PC-3 (cell line): Measurements from ENCODE around the gene SCFD1. TPM values are rescaled to one million over a fixed set of nuclear protein-coding genes. Genes with fewer than 3 reads are reported as not detected.

Source experiments
- ATAC-seq: fragments of 200-7000 bp; cut with Tn5 transposase; 2 replicates; pipeline ENCODE4 v1.9.1; 2020; ENCODE audit warnings: mild to moderate bottlenecking, moderate library complexity
- BruUV-seq: library from RNA; stranded (reverse); fragments of 400-500 nt; replicated peaks from 2 replicates; lab custom pipeline; 2021; lab: Mats Ljungman, UMichigan
- CTCF ChIA-PET: fragments of 300-600 bp; sonication (Branson Sonifier 250); formaldehyde crosslinking; loops from one replicate; lab custom pipeline; 2022; ENCODE audit warnings: antibody characterized with exemption; lab: Charles Lee
- POLR2A ChIA-PET: fragments of 300-600 bp; sonication (Branson Sonifier 250); formaldehyde crosslinking; loops from one replicate; lab custom pipeline; 2022; ENCODE audit warnings: antibody characterized with exemption; ENCODE audit not compliant: unreplicated experiment; lab: Charles Lee
- DNase-seq: peaks from one replicate; pipeline ENCODE4 v3.0.0-alpha.2; 2015
- H2AFZ ChIP-seq: fragments of 300-600 bp; sonication (generic); 2 replicates; pipeline ENCODE4 v1.6.0; 2016; ENCODE audit warnings: antibody characterized with exemption, low read length
- H3F3A ChIP-seq: fragments of 300-600 bp; sonication (generic); one replicate; pipeline ENCODE4 v1.6.0; 2017; ENCODE audit warnings: antibody characterized with exemption, low read length, control low read depth, mild to moderate bottlenecking; ENCODE audit not compliant: unreplicated experiment
- H3K27ac ChIP-seq: fragments of 300-600 bp; sonication (generic); 2 replicates; pipeline ENCODE4 v1.5.1; 2016; ENCODE audit warnings: mild to moderate bottlenecking, low read length
- H3K27me3 ChIP-seq: fragments of 300-600 bp; sonication (generic); 2 replicates; pipeline ENCODE4 v1.6.1; 2016; ENCODE audit warnings: low read length, mixed read lengths
- H3K36me3 ChIP-seq: fragments of 300-600 bp; sonication (generic); 2 replicates; pipeline ENCODE4 v1.6.1; 2016; ENCODE audit warnings: low read depth, mixed run types, low read length, mixed read lengths
- H3K4me1 ChIP-seq: fragments of 300-600 bp; sonication (generic); 2 replicates; pipeline ENCODE4 v1.5.1; 2016; ENCODE audit warnings: low read length; ENCODE audit not compliant: insufficient read depth
- H3K4me2 ChIP-seq: fragments of 300-600 bp; sonication (generic); 2 replicates; pipeline ENCODE4 v1.6.0; 2016; ENCODE audit warnings: low read length
- H3K4me3 ChIP-seq: fragments of 300-600 bp; sonication (generic); 2 replicates; pipeline ENCODE4 v1.5.1; 2016; ENCODE audit warnings: mild to moderate bottlenecking, low read length, mixed read lengths
- H3K79me2 ChIP-seq: fragments of 300-600 bp; sonication (generic); 2 replicates; pipeline ENCODE4 v1.6.1; 2017; ENCODE audit warnings: low read length, mixed read lengths
- H3K9ac ChIP-seq: fragments of 300-600 bp; sonication (generic); 2 replicates; pipeline ENCODE4 v1.6.0; 2016; ENCODE audit warnings: mild to moderate bottlenecking, low read length
- H3K9me2 ChIP-seq: fragments of 300-600 bp; sonication (generic); replicated peaks from 2 replicates; pipeline ENCODE4 v1.6.1; 2016; ENCODE audit warnings: mixed run types, low read length, mixed read lengths
- H3K9me3 ChIP-seq: fragments of 300-600 bp; sonication (generic); 2 replicates; pipeline ENCODE4 v1.6.1; 2016; ENCODE audit warnings: low read length, mixed read lengths
- H4K20me1 ChIP-seq: fragments of 300-600 bp; sonication (generic); 2 replicates; pipeline ENCODE4 v1.6.1; 2016; ENCODE audit warnings: low read length, mixed read lengths
- CTCF ChIP-seq: fragments of 300-600 bp; sonication (generic); conservative IDR thresholded peaks from 2 replicates; pipeline ENCODE4 v1.5.1; 2017; ENCODE audit warnings: antibody characterized with exemption, low read depth, mild to moderate bottlenecking, low read length
- EZH2 ChIP-seq: fragments of 300-600 bp; sonication (generic); IDR thresholded peaks from one replicate; pipeline ENCODE4 v1.6.1; 2017; ENCODE audit warnings: antibody characterized with exemption, mild to moderate bottlenecking, low read length; ENCODE audit not compliant: unreplicated experiment
- EZH2phosphoT487 ChIP-seq: fragments of 300-600 bp; sonication (generic); IDR thresholded peaks from 2 replicates; pipeline ENCODE4 v1.6.1; 2018; ENCODE audit warnings: mild to moderate bottlenecking, antibody characterized with exemption, low read length, borderline replicate concordance
- intact Hi-C: fragments of 100-400 bp; cut with micrococcal nuclease; formaldehyde crosslinking; loops from 2 replicates; pipeline ENCODE4 v1.9.0; 2023
- total RNA-seq: library from RNA; depleted of rRNA; stranded (reverse); fragments of >200 nt; gene quantifications from 2 replicates; pipeline ENCODE4 v1.2.3, GENCODE V29; 2014

SCFD1 gene
- total RNA-seq, 1 experiment from 2014 or later, result 72.3 TPM

DNA sequence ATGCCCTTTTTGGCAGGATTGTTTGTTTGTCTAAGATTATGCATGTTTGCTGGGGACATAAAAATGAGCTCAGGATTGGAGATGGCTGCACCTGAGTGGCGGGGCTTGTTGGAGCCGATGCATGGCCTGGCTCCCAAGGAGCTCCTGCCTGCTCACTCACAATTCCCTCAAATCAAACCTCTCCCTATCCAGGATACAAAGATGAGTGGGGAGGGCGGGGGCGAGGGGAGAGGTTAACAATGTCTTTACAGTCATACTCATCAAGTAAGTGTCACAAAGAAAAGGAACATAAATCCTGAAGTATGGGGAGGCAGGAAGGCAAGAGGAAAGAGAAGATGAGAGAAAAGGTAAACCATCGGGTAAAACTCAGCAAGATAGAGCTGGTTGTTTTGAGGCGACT lies 148.3 kb downstream of the SCFD1 start:
- Histone ChIP-seq H3K9me2 (no peaks in the 10 kb centered on the region), H3K4me1 (0 out of 2 replicates have a peak, but pooled peaks cover 7% of the 10 kb centered on the region), H3K4me2 (no peak overlapping the region), H3K27ac (no peak overlapping the region), H3F3A (no peaks in the 10 kb centered on the region), H4K20me1 (no peaks in the 10 kb centered on the region), H3K27me3 (peaks cover 66% of the 10 kb centered on the region), H3K4me3 (no peak overlapping the region), H3K36me3 (no peaks in the 10 kb centered on the region), H3K79me2 (no peaks in the 10 kb centered on the region), H2AFZ (no peak overlapping the region), H3K9ac (no peak overlapping the region), H3K9me3 (no peaks in the 10 kb centered on the region)
- ATAC-seq, result no peak
- ChIA-PET CTCF (no interaction called here), POLR2A (no interaction called here)
- no TSS peak for BruUV-seq
- no peak for DNase-seq
- intact Hi-C loops, result no loop called here
- no peak for TF ChIP-seq EZH2phosphoT487
- TF ChIP-seq EZH2, result no peak
- no peak for TF ChIP-seq CTCF

DNA sequence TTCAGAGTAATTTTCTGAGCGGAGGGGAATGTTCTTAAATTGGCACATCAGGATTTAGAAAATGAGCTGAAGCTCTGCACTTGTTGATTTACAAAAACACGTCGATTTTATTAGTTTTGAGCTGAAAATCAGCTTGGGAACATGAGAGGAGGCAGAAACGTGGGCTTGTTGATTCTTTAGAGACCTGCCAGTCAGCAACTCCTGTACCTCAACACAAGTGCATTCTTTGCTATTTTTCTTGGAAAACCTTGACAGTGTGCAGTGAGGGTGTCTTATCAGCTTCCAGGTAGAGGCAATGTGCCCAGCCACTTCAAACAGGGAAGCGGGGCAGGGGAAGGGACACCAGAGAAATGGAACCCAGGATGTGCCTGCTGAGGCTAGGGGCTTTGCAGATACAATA lies 149.5 kb downstream of the SCFD1 start:
- BruUV-seq, result no TSS peak
- POLR2A ChIA-PET, result no interaction called here

More for the DNA sequence above, 149.5 kb downstream of the SCFD1 start:
- H3K9ac ChIP-seq, result no peak overlapping the region
- no peaks in the 10 kb centered on the region for H3K9me2 ChIP-seq
- CTCF ChIA-PET, result no interaction called here
- no peaks in the 10 kb centered on the region for H3F3A ChIP-seq
- ATAC-seq, result no peak
- no peaks in the 10 kb centered on the region for H3K36me3 ChIP-seq
- intact Hi-C loops, result no loop called here
- no peak overlapping the region for H3K4me3 ChIP-seq
- no peak overlapping the region for H3K4me2 ChIP-seq
- H3K4me1 ChIP-seq, result 0 out of 2 replicates have a peak, but pooled peaks cover 7% of the 10 kb centered on the region
- H4K20me1 ChIP-seq, result no peaks in the 10 kb centered on the region
- no peaks in the 10 kb centered on the region for H3K9me3 ChIP-seq
- TF ChIP-seq EZH2phosphoT487 (no peak), CTCF (no peak), EZH2 (no peak)
- H2AFZ ChIP-seq, result no peak overlapping the region
- peaks cover 72% of the 10 kb centered on the region for H3K27me3 ChIP-seq
- no peaks in the 10 kb centered on the region for H3K79me2 ChIP-seq
- H3K27ac ChIP-seq, result no peak overlapping the region
- DNase-seq, result no peak
